HepG2 (cell line): ENCODE measurements around the gene FOXA1. TPM values are rescaled to one million over a fixed set of nuclear protein-coding genes. Genes with fewer than 3 reads are reported as not detected.

ENCODE experiments used
- AHR ChIP-seq: IDR thresholded peaks from 2 replicates; pipeline ENCODE4 v1.6.1; 2018; ENCODE audit warnings: missing genetic modification reagents, missing compliant biosample characterization
- ARID4A ChIP-seq: sonication (generic); formaldehyde crosslinking; IDR thresholded peaks from 2 replicates; pipeline ENCODE4 v1.5.0; 2020; ENCODE audit warnings: mild to moderate bottlenecking, missing genetic modification reagents, borderline replicate concordance
- FIP1L1 ChIP-seq: fragments of 200-400 bp; formaldehyde crosslinking; IDR thresholded peaks from 2 replicates; pipeline ENCODE4 v1.6.1; 2018; ENCODE audit warnings: low read depth, mild to moderate bottlenecking, low read length, moderate library complexity, borderline replicate concordance; ENCODE audit not compliant: insufficient read depth
- GMEB1 ChIP-seq: sonication (generic); formaldehyde crosslinking; IDR thresholded peaks from 2 replicates; pipeline ENCODE4 v1.5.1; 2020; ENCODE audit warnings: missing genetic modification reagents, mild to moderate bottlenecking, borderline replicate concordance
- MAFF ChIP-seq: IDR thresholded peaks from 2 replicates; pipeline ENCODE4 v1.6.1; 2011; ENCODE audit warnings: low read depth, low read length, improper control_type of control experiment
- MBNL3 ChIP-seq: fragments of 250-450 bp; sonication (Bioruptor Pico); conservative IDR thresholded peaks from 2 replicates; pipeline ENCODE4 v1.8.0; 2022; ENCODE audit warnings: mild to moderate bottlenecking, inconsistent platforms
- NCOA1 ChIP-seq: sonication (generic); formaldehyde crosslinking; IDR thresholded peaks from 2 replicates; pipeline ENCODE4 v1.9.0; 2021; ENCODE audit warnings: missing genetic modification reagents
- NFE2L1 ChIP-seq: sonication (generic); formaldehyde crosslinking; IDR thresholded peaks from 2 replicates; pipeline ENCODE4 v1.4.0; 2020; ENCODE audit warnings: missing genetic modification reagents, mild to moderate bottlenecking, borderline replicate concordance
- PRMT3 ChIP-seq: sonication (generic); formaldehyde crosslinking; IDR thresholded peaks from 2 replicates; pipeline ENCODE4 v1.8.1; 2022; ENCODE audit warnings: low read depth, mild to moderate bottlenecking, moderate library complexity, missing genetic modification reagents, borderline replicate concordance
- SATB2 ChIP-seq: sonication (generic); formaldehyde crosslinking; IDR thresholded peaks from 2 replicates; pipeline ENCODE4 v1.5.0; 2020; ENCODE audit warnings: missing genetic modification reagents
- SMARCE1 ChIP-seq: fragments of 450-650 bp; IDR thresholded peaks from 2 replicates; pipeline ENCODE4 v1.6.1; 2017; ENCODE audit warnings: borderline replicate concordance
- SNRNP70 ChIP-seq: fragments of 200-400 bp; formaldehyde crosslinking; IDR thresholded peaks from 2 replicates; pipeline ENCODE4 v1.6.1; 2017; ENCODE audit warnings: mild to moderate bottlenecking, low read depth, low read length, moderate library complexity
- ZNF496 ChIP-seq: sonication (generic); formaldehyde crosslinking; IDR thresholded peaks from 2 replicates; pipeline ENCODE4 v1.8.1; 2023; ENCODE audit warnings: mild to moderate bottlenecking, moderate library complexity, missing genetic modification reagents; ENCODE audit not compliant: insufficient replicate concordance
- ZNF672 ChIP-seq: sonication (generic); formaldehyde crosslinking; IDR thresholded peaks from 2 replicates; pipeline ENCODE4 v1.8.1; 2022; ENCODE audit warnings: missing genetic modification reagents
- ZNF772 ChIP-seq: sonication (generic); formaldehyde crosslinking; IDR thresholded peaks from 2 replicates; pipeline ENCODE4 v1.5.0; 2020; ENCODE audit warnings: mild to moderate bottlenecking, missing genetic modification reagents
- polyA plus RNA-seq, 8 experiments: library from polyadenylated mRNA; depleted of rRNA in 3 of 8; stranded (reverse) in 7 of 8; unstranded in 1 of 8; fragments of >200 nt; fragmentation: Illumina TruSeq in 4 of 8; extraction: Trizol in 4 of 8; gene quantifications; 2 replicates each; pipeline versions ENCODE4 v1.2.1 to v1.2.3, GENCODE V29; 2011 to 2016; ENCODE audit warnings: low read depth in 4 of 8, missing spikeins in 1 of 8, mixed read lengths in 1 of 8; ENCODE audit not compliant: insufficient read depth in 1 of 8
- total RNA-seq, 5 experiments: library from RNA; depleted of rRNA; stranded (reverse); fragments of >200 nt; fragmentation: Illumina TruSeq; extraction: Trizol; gene quantifications; 2 replicates each; pipeline ENCODE4 v1.2.3, GENCODE V29; 2016; ENCODE audit warnings: low read depth in 1 of 5
- TF ChIP-seq, protein P1 (sequence below): sonication (generic); formaldehyde crosslinking; IDR thresholded peaks from 2 replicates; pipeline ENCODE4 v1.5.0; 2020; ENCODE audit warnings: mild to moderate bottlenecking, missing genetic modification reagents
- TF ChIP-seq, protein P2 (sequence below): sonication (generic); IDR thresholded peaks from 2 replicates; pipeline ENCODE4 v1.6.1; 2016; ENCODE audit warnings: low read depth, borderline replicate concordance
- TF ChIP-seq, protein P3 (sequence below): sonication (generic); formaldehyde crosslinking; IDR thresholded peaks from 2 replicates; pipeline ENCODE4 v1.9.0; 2021; ENCODE audit warnings: missing genetic modification reagents, mild to moderate bottlenecking, borderline replicate concordance

FOXA1 gene
- total and polyA plus RNA-seq, 2 of the 13 experiments (the other 11 are each of a cell fraction or from before 2014, with no cell fraction given) = 43.4 to 58.6 TPM

GRCh38 chr14:37588956-37589714 lies 5.9 kb downstream of the FOXA1 start (continued):
- TF ChIP-seq ARID4A (no peak), ZNF772 (peak; percentile 13; the same call in 1 of the 2 replicates), GMEB1 (no peak), AHR (CRISPR knock-in tag) (no peak), SATB2 (0 out of 2 replicates have a peak, but pooled peaks have one; percentile 39), ZNF496 (CRISPR knock-in tag) (no peak), FIP1L1 (no peak), NFE2L1 (CRISPR knock-in tag) (no peak), NCOA1 (CRISPR knock-in tag) (no peak), SMARCE1 (no peak), PRMT3 (no peak), MAFF (no peak), MBNL3 (CRISPR knock-in tag) (no peak), ZNF672 (no peak), SNRNP70 (no peak)
- TF ChIP-seq, protein P1, sequence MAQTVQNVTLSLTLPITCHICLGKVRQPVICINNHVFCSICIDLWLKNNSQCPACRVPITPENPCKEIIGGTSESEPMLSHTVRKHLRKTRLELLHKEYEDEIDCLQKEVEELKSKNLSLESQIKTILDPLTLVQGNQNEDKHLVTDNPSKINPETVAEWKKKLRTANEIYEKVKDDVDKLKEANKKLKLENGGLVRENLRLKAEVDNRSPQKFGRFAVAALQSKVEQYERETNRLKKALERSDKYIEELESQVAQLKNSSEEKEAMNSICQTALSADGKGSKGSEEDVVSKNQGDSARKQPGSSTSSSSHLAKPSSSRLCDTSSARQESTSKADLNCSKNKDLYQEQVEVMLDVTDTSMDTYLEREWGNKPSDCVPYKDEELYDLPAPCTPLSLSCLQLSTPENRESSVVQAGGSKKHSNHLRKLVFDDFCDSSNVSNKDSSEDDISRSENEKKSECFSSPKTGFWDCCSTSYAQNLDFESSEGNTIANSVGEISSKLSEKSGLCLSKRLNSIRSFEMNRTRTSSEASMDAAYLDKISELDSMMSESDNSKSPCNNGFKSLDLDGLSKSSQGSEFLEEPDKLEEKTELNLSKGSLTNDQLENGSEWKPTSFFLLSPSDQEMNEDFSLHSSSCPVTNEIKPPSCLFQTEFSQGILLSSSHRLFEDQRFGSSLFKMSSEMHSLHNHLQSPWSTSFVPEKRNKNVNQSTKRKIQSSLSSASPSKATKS (CRISPR knock-in tag) = no peak
- TF ChIP-seq, protein P2, sequence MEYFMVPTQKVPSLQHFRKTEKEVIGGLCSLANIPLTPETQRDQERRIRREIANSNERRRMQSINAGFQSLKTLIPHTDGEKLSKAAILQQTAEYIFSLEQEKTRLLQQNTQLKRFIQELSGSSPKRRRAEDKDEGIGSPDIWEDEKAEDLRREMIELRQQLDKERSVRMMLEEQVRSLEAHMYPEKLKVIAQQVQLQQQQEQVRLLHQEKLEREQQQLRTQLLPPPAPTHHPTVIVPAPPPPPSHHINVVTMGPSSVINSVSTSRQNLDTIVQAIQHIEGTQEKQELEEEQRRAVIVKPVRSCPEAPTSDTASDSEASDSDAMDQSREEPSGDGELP = no peak
- TF ChIP-seq, protein P3, sequence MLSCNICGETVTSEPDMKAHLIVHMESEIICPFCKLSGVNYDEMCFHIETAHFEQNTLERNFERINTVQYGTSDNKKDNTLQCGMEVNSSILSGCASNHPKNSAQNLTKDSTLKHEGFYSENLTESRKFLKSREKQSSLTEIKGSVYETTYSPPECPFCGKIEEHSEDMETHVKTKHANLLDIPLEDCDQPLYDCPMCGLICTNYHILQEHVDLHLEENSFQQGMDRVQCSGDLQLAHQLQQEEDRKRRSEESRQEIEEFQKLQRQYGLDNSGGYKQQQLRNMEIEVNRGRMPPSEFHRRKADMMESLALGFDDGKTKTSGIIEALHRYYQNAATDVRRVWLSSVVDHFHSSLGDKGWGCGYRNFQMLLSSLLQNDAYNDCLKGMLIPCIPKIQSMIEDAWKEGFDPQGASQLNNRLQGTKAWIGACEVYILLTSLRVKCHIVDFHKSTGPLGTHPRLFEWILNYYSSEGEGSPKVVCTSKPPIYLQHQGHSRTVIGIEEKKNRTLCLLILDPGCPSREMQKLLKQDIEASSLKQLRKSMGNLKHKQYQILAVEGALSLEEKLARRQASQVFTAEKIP (CRISPR knock-in tag) = no peak
